Stimulated activated CD4-positive, alpha-beta T cell treated with anti-CD3 and anti-CD28 coated beads, Interleukin-15, amount 100 ng/mL, for 24 hours (primary cell): ENCODE data around the gene ATXN10.

Experiments
- DNase-seq: peaks from one replicate; pipeline ENCODE4 v3.0.0-alpha.2; 2020

The ATXN10 gene

GRCh38 chr22:45834241-45834640, 162.6 kb downstream of the ATXN10 start:
- DNase-seq = no peak

- no peak for DNase-seq
These were observed 163.2 kb downstream of the ATXN10 start for GRCh38 chr22:45834795-45835194.

- no peak for DNase-seq
These were observed 165.0 kb downstream of the ATXN10 start for GRCh38 chr22:45836418-45837169.

GRCh38 chr22:45837508-45837907, 165.9 kb downstream of the ATXN10 start:
- DNase-seq = no peak

GRCh38 chr22:45838305-45838887, 166.8 kb downstream of the ATXN10 start:
- DNase-seq = no peak

- DNase-seq = no peak
These were observed 168.8 kb downstream of the ATXN10 start for GRCh38 chr22:45840483-45840882.

- no peak for DNase-seq
These were observed 170.8 kb downstream of the ATXN10 start for GRCh38 chr22:45842291-45842991.

GRCh38 chr22:45843031-45843430, 171.4 kb downstream of the ATXN10 start:
- DNase-seq = no peak

- no peak for DNase-seq
These were observed 172.4 kb downstream of the ATXN10 start for GRCh38 chr22:45843986-45844385.

- DNase-seq = no peak
These were observed 173.4 kb downstream of the ATXN10 start for GRCh38 chr22:45845076-45845487.

- no peak for DNase-seq
These were observed 175.3 kb downstream of the ATXN10 start for GRCh38 chr22:45846952-45847351.

GRCh38 chr22:45848904-45849303, 177.3 kb downstream of the ATXN10 start:
- DNase-seq = no peak

GRCh38 chr22:45852826-45853225, 181.2 kb downstream of the ATXN10 start:
- DNase-seq = no peak

- DNase-seq = no peak
These were observed 184.3 kb downstream of the ATXN10 start for GRCh38 chr22:45855961-45856360.

- DNase-seq = no peak
These were observed 185.9 kb downstream of the ATXN10 start for GRCh38 chr22:45857519-45857918.

GRCh38 chr22:45859231-45860161, 187.9 kb downstream of the ATXN10 start:
- no peak for DNase-seq

GRCh38 chr22:45860201-45860600, 188.6 kb downstream of the ATXN10 start:
- DNase-seq = no peak

GRCh38 chr22:45861259-45861658, 189.6 kb downstream of the ATXN10 start:
- no peak for DNase-seq

GRCh38 chr22:45863981-45864751, 192.5 kb downstream of the ATXN10 start:
- DNase-seq = peak; percentile 87

GRCh38 chr22:45864959-45865476, 193.4 kb downstream of the ATXN10 start:
- no peak for DNase-seq

- no peak for DNase-seq
These were observed 194.0 kb downstream of the ATXN10 start for GRCh38 chr22:45865561-45866125.
